ENCODE measurements around the gene SLC9A9.

The SLC9A9 gene

DNA sequence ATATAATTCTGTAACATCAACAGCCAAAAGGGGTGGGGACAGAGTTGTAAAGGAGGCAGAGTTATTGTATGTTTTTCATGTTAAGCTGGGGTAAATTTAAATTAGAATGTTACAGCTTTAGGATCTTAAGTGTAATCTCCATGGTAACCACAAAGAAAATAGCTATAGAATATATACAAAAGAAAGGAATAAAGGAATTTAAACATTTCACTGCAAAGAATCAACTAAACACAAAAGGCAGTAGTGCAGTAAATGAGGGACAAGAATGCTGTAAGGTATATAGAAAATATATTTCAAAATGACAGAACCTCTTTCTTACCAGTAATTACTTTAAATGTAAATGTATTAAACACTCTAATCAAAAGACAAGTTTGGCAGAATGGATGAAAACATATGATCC, 361.7 kb downstream of the SLC9A9 start:
- Histone ChIP-seq H3K27ac (no peak overlapping the region), H3K27me3 (ENCODE audit: insufficient read depth, low read depth, severe bottlenecking) (no peaks in the 10 kb centered on the region), H3K4me3 (ENCODE audit: low read depth, low read length) (no peak overlapping the region), H3K36me3 (no peaks in the 10 kb centered on the region), H3K9me3 (ENCODE audit: severe bottlenecking) (no peaks in the 10 kb centered on the region)
- no peak for DNase-seq
- TF ChIP-seq, protein P1, sequence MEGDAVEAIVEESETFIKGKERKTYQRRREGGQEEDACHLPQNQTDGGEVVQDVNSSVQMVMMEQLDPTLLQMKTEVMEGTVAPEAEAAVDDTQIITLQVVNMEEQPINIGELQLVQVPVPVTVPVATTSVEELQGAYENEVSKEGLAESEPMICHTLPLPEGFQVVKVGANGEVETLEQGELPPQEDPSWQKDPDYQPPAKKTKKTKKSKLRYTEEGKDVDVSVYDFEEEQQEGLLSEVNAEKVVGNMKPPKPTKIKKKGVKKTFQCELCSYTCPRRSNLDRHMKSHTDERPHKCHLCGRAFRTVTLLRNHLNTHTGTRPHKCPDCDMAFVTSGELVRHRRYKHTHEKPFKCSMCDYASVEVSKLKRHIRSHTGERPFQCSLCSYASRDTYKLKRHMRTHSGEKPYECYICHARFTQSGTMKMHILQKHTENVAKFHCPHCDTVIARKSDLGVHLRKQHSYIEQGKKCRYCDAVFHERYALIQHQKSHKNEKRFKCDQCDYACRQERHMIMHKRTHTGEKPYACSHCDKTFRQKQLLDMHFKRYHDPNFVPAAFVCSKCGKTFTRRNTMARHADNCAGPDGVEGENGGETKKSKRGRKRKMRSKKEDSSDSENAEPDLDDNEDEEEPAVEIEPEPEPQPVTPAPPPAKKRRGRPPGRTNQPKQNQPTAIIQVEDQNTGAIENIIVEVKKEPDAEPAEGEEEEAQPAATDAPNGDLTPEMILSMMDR (IDR thresholded peaks at IDR 0.05; ENCODE audit: low read depth, low read length): no peak

GRCh38 chr3:143484846-143485512, 363.3 kb downstream of the SLC9A9 start:
- H3K27me3 ChIP-seq (ENCODE audit: insufficient read depth, low read depth, severe bottlenecking): no peaks in the 10 kb centered on the region
- no peak overlapping the region for H3K27ac ChIP-seq
- TF ChIP-seq, protein P1 (IDR thresholded peaks at IDR 0.05; ENCODE audit: low read depth, low read length): no peak
- DNase-seq: no peak
- H3K9me3 ChIP-seq (ENCODE audit: severe bottlenecking): no peaks in the 10 kb centered on the region
- H3K36me3 ChIP-seq: no peaks in the 10 kb centered on the region
- H3K4me3 ChIP-seq (ENCODE audit: low read depth, low read length): no peak overlapping the region

- no peak overlapping the region for H3K4me3 ChIP-seq (ENCODE audit: low read depth, low read length)
- H3K9me3 ChIP-seq (ENCODE audit: severe bottlenecking): no peaks in the 10 kb centered on the region
- H3K36me3 ChIP-seq: no peaks in the 10 kb centered on the region
- H3K27me3 ChIP-seq (ENCODE audit: insufficient read depth, low read depth, severe bottlenecking): no peaks in the 10 kb centered on the region
- H3K27ac ChIP-seq: no peak overlapping the region
- TF ChIP-seq, protein P1 (IDR thresholded peaks at IDR 0.05; ENCODE audit: low read depth, low read length): no peak
- DNase-seq: no peak
These were observed 365.1 kb downstream of the SLC9A9 start for GRCh38 chr3:143483214-143483613.

- H3K27ac ChIP-seq: no peak overlapping the region
- no peak overlapping the region for H3K4me3 ChIP-seq (ENCODE audit: low read depth, low read length)
- TF ChIP-seq, protein P1 (IDR thresholded peaks at IDR 0.05; ENCODE audit: low read depth, low read length): no peak
- no peaks in the 10 kb centered on the region for H3K27me3 ChIP-seq (ENCODE audit: insufficient read depth, low read depth, severe bottlenecking)
- H3K9me3 ChIP-seq (ENCODE audit: severe bottlenecking): no peaks in the 10 kb centered on the region
- H3K36me3 ChIP-seq: no peaks in the 10 kb centered on the region
- no peak for DNase-seq
These were observed 365.9 kb downstream of the SLC9A9 start for GRCh38 chr3:143482106-143483088.

DNA sequence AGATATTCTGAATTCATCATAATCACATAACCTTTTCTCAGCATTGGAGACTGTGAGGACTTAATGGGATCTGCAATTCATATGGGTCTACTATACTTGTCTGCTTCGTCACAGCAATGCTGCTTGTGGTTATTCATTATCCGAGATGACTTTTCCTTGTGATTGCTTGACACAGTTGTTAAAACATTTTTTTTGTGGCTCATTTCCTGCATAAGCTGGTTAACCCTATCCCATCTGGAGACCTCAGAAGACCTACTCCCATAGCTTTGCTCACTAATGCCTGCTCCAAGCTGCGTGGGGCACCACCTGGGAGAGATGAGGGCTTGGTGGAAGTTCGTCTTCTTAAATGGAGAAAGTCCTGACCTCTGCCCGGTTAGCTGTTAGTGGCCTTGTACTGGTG, 367.9 kb downstream of the SLC9A9 start:
- Histone ChIP-seq H3K9me3 (ENCODE audit: severe bottlenecking) (no peaks in the 10 kb centered on the region), H3K27me3 (ENCODE audit: insufficient read depth, low read depth, severe bottlenecking) (no peaks in the 10 kb centered on the region), H3K27ac (no peak overlapping the region), H3K36me3 (no peaks in the 10 kb centered on the region), H3K4me3 (ENCODE audit: low read depth, low read length) (no peak overlapping the region)
- TF ChIP-seq, protein P1 (IDR thresholded peaks at IDR 0.05; ENCODE audit: low read depth, low read length): no peak
- DNase-seq: no peak
